Gastrocnemius medialis (tissue), 4 donors: ENCODE measurements around the gene PDYN. TPM values are rescaled to one million over a fixed set of nuclear protein-coding genes. Genes with fewer than 3 reads are reported as not detected.
"Not testable (repeated sequence)": the region's sequence is repeated elsewhere in the genome, so short reads cannot be mapped to it uniquely, and the experiment has no call there.

Experiments used
- ATAC-seq, 2 donors: fragments of 150-250 bp; one replicate each; pipeline ENCODE4 v1.9.1; 2016
- DNase-seq, 2 donors: peaks; one replicate each; pipeline ENCODE4 v3.0.0-alpha.2; 2019
- H3K27ac ChIP-seq, 4 donors: fragments of 200-600 bp; sonication (generic); 1 replicate in 1 of 4; 2 replicates in 3 of 4; pipeline ENCODE4 v1.5.1; 2016 to 2018; ENCODE audit warnings: mild to moderate bottlenecking in 2 of 4, moderate library complexity in 1 of 4
- H3K27me3 ChIP-seq, 3 donors: fragments of 200-600 bp; sonication (generic) in 2 of 3; 1 replicate in 1 of 3; 2 replicates in 2 of 3; pipeline versions ENCODE4 v1.5.1 to v1.6.0; 2016 to 2019; ENCODE audit warnings: mild to moderate bottlenecking in 1 of 3, moderate library complexity in 1 of 3
- H3K36me3 ChIP-seq, 2 donors: fragments of 200-600 bp; sonication (generic) in 1 of 2; one replicate each; pipeline ENCODE4 v1.5.1; 2017 to 2018
- H3K4me1 ChIP-seq, 2 donors: fragments of 200-600 bp; sonication (generic) in 1 of 2; one replicate each; pipeline ENCODE4 v1.5.1; 2016 to 2017; ENCODE audit warnings: mild to moderate bottlenecking in 2 of 2
- H3K4me3 ChIP-seq, 4 donors: fragments of 200-600 bp; sonication (generic) in 3 of 4; 1 replicate in 1 of 4; 2 replicates in 3 of 4; pipeline ENCODE4 v1.5.1; 2016 to 2019; ENCODE audit warnings: mild to moderate bottlenecking in 2 of 4
- H3K9me3 ChIP-seq, 3 donors: fragments of 200-600 bp; sonication (generic) in 2 of 3; 1 replicate in 1 of 3; 2 replicates in 2 of 3; pipeline ENCODE4 v1.5.1; 2016 to 2019
- POLR2A ChIP-seq, 2 donors: fragments of 450-650 bp; IDR thresholded peaks; one replicate each; pipeline ENCODE4 v1.6.1; 2017; ENCODE audit warnings: antibody characterized with exemption in 2 of 2, mild to moderate bottlenecking in 2 of 2, moderate library complexity in 2 of 2
- in situ Hi-C, 4 donors: fragments of 200-750 bp; cut with MboI; loops; one replicate each; pipeline versions ENCODE4 v1.15.0 to v1.8.0; 2017; ENCODE audit warnings: low sequenced_read_pairs in 4 of 4
- intact Hi-C: fragments of 100-400 bp; cut with DNase I; formaldehyde crosslinking; loops from one replicate; pipeline ENCODE4 v1.15.1; 2023; ENCODE audit warnings: low total_unique reads
- total RNA-seq, 4 donors: library from RNA; depleted of rRNA; stranded (reverse); fragments of >200 nt; gene quantifications; one replicate each; pipeline versions ENCODE4 v1.1.0 to v1.2.3, GENCODE V29; 2016
- TF ChIP-seq, protein P1 (sequence below), 5 experiments: fragments of 450-650 bp in 3 of 5; fragments of 200-600 bp in 2 of 5; sonication (generic) in 2 of 5; IDR thresholded peaks in 4 of 5; conservative IDR thresholded peaks in 1 of 5; 1 replicate in 4 of 5; 2 replicates in 1 of 5; pipeline ENCODE4 v1.5.1; 2016 to 2019; ENCODE audit warnings: antibody characterized with exemption in 5 of 5, mild to moderate bottlenecking in 3 of 5, moderate library complexity in 3 of 5

Gene PDYN
- total RNA-seq = not detected

DNA sequence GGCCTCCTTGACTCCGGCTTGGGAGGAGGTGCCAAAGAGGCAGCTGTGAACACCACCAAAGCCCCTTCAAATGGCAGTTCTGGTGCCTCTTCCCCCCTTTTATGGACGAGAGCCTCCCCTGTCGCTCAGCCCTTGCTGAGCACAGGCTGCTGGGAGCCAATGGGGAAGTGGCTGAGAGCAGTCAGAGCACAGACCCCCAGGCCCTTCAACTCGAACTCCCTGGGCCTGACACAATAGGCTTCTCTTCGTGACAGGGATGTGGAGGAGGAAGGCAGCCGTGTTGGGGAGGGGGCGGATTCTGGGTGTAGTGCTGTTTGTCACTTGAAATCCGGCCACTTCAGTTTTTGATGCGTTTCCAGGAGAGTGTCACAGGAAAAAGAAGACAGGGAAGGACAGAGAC lies at the start of gene PDYN:
Gene PDYN (minus strand): TSS at position 73 of the 400 bp plus-strand sequence. CDS start 10,974 bp downstream, outside the sequence.
- intact Hi-C loops = no loop called here
- Histone ChIP-seq H3K4me3 (no peak within 1 kb of the TSS), H3K9me3 (no peaks in the 10 kb centered on the region), H3K27ac (no peak within 1 kb of the TSS), H3K27me3 (peaks cover 22 to 40% (median 33%) of the 10 kb centered on the region in 3 donors), H3K4me1 (no peaks in the 10 kb centered on the region), H3K36me3 (no peaks in the 10 kb centered on the region)
- TF ChIP-seq, protein P1, sequence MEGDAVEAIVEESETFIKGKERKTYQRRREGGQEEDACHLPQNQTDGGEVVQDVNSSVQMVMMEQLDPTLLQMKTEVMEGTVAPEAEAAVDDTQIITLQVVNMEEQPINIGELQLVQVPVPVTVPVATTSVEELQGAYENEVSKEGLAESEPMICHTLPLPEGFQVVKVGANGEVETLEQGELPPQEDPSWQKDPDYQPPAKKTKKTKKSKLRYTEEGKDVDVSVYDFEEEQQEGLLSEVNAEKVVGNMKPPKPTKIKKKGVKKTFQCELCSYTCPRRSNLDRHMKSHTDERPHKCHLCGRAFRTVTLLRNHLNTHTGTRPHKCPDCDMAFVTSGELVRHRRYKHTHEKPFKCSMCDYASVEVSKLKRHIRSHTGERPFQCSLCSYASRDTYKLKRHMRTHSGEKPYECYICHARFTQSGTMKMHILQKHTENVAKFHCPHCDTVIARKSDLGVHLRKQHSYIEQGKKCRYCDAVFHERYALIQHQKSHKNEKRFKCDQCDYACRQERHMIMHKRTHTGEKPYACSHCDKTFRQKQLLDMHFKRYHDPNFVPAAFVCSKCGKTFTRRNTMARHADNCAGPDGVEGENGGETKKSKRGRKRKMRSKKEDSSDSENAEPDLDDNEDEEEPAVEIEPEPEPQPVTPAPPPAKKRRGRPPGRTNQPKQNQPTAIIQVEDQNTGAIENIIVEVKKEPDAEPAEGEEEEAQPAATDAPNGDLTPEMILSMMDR (IDR thresholded peaks at IDR 0.05 in 4 of 5, conservative IDR thresholded peaks at IDR 0.05 in 1 of 5) = no peak
- no peak for TF ChIP-seq POLR2A (IDR thresholded peaks at IDR 0.05)
- DNase-seq = no peak
- no peak for ATAC-seq
- in situ Hi-C loops = no loop called here

DNA sequence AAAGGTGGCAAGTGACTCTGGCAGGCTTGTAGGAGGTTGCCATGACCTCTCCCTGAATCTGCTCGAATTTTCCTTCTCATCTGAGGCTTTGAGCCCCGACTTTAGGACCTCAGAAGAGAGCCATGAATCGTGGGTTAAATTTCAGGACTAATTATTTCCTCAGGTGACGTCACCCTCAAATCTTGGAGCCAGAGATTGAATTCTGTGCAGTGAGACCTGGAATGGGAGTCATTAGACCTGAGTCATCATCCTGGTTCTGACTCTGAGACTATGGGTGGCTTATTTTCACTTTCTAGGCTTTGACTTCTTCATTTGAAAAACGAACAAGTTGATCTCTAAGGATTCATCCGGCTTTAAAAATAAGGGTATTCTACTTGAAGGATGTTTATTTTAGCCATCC lies 48.5 kb upstream of the PDYN start:
- no peak for DNase-seq
- in situ Hi-C loops = no loop called here
- H3K9me3 ChIP-seq = no peaks in the 10 kb centered on the region
- H3K27me3 ChIP-seq = no peaks in the 10 kb centered on the region
- ATAC-seq = no peak
- no peaks in the 10 kb centered on the region for H3K36me3 ChIP-seq
- TF ChIP-seq, protein P1 (IDR thresholded peaks at IDR 0.05 in 4 of 5, conservative IDR thresholded peaks at IDR 0.05 in 1 of 5) = no peak
- no peak for TF ChIP-seq POLR2A (IDR thresholded peaks at IDR 0.05)
- H3K4me1 ChIP-seq = no peaks in the 10 kb centered on the region
- intact Hi-C loops = no loop called here
- H3K27ac ChIP-seq = no peak overlapping the region
- no peak overlapping the region for H3K4me3 ChIP-seq

DNA sequence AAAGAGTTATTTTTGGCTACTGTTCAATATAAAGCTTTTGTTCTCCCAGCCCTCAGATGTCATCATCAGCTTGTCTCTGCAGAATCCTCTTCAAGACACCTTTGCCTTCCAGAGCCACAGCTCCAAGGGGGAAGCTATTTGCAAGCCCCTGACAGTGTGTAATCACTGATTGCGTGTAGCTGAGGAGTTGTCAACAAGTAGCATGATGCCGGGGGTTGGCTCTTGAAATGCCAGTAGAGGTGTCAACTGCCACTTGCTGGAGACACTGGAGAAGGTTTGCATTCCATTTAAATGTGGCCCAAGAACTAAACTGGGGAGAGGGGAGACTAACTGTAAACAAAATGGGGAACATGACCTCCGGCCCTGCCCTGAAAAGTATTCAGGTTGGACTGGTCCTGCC lies 44.3 kb upstream of the PDYN start:
- TF ChIP-seq, protein P1 (IDR thresholded peaks at IDR 0.05 in 4 of 5, conservative IDR thresholded peaks at IDR 0.05 in 1 of 5) = no peak
- TF ChIP-seq POLR2A (IDR thresholded peaks at IDR 0.05) = no peak
- in situ Hi-C loops (no loop called here), intact Hi-C loops (no loop called here)
- ATAC-seq = no peak
- no peaks in the 10 kb centered on the region for H3K4me1 ChIP-seq
- H3K36me3 ChIP-seq = no peaks in the 10 kb centered on the region
- DNase-seq = no peak
- no peaks in the 10 kb centered on the region for H3K9me3 ChIP-seq
- H3K27me3 ChIP-seq = peaks cover 0 to 4% (median 0%) of the 10 kb centered on the region in 3 donors
- no peak overlapping the region for H3K4me3 ChIP-seq
- no peak overlapping the region for H3K27ac ChIP-seq

DNA sequence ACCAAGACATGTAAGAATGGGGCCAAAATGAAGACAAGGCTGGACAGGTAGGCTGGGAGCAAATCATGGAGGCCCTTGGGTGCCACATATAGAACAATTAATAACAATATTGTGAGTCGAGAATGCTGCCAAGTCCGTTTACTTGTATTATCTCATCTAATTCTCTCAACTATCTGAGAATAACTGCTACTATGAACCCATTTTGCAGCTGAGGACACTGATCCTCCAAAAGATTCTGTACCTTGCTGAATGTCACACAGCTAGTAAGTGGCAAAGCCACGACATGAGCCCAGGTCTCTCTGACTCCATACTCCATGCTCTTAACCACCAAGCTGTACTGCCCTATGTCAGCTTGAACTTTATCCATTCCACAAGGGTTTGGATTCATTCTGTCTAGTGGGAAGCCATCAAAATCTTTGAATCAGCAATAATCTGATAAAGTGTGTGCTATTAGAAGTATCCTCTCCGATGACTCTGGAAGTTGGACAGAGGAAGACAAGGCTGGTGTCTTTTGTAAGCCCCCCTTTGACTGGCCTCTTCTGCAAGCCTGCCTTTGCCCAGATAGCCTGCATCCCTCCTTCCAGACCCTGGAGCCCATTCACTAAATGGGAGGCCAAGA lies 43.5 kb upstream of the PDYN start:
- in situ Hi-C loops = no loop called here
- TF ChIP-seq POLR2A (IDR thresholded peaks at IDR 0.05) = no peak
- TF ChIP-seq, protein P1 (IDR thresholded peaks at IDR 0.05 in 4 of 5, conservative IDR thresholded peaks at IDR 0.05 in 1 of 5) = no peak
- Histone ChIP-seq H3K9me3 (no peaks in the 10 kb centered on the region), H3K4me3 (no peak overlapping the region), H3K4me1 (no peaks in the 10 kb centered on the region), H3K27ac (no peak overlapping the region), H3K27me3 (peaks cover 0 to 4% (median 4%) of the 10 kb centered on the region in 3 donors), H3K36me3 (no peaks in the 10 kb centered on the region)
- intact Hi-C loops = no loop called here
- ATAC-seq (no peak), DNase-seq (no peak)

DNA sequence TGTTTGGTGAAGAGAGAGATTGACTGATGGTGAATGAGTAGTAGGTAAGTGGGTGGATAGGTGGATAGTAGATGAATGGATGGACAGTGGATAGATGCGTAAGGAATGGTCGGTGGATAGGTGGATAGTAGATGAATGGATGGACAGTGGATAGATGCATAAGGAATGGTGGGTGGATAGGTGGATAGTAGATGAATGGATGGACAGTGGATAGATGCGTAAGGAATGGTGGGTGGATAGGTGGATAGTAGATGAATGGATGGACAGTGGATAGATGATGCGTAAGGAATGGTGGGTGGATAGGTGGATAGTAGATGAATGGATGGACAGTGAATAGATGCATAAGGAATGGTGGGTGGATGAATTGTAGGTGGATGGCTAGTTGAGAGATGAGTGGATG lies 42.5 kb upstream of the PDYN start:
- H3K4me1 ChIP-seq, H3K4me3 ChIP-seq, DNase-seq, H3K27ac ChIP-seq, intact Hi-C loops, in situ Hi-C loops, ATAC-seq, H3K36me3 ChIP-seq, H3K27me3 ChIP-seq, H3K9me3 ChIP-seq: not testable (repeated sequence)
